HS-27A (cell line): ENCODE data around the gene TEX35.
A peak's percentile ranks its signal among the peaks of the same experiment; 100 is the strongest.
"Not testable (repeated sequence)": the region's sequence is repeated elsewhere in the genome, so short reads cannot be mapped to it uniquely, and the experiment has no call there.

Source experiments
- DNase-seq: peaks from one replicate; pipeline ENCODE4 v3.0.0-alpha.2; 2012; ENCODE audit warnings: low read depth, missing footprints

Gene TEX35

GRCh38 chr1:178541829-178542553 is 29.1 kb downstream of the TEX35 start:
- no peak for DNase-seq

GRCh38 chr1:178542554-178543289 is 29.8 kb downstream of the TEX35 start:
- peak; percentile 69 for DNase-seq

GRCh38 chr1:178543290-178543607 is 30.3 kb downstream of the TEX35 start:
- DNase-seq: no peak

GRCh38 chr1:178544531-178544930 is 31.6 kb downstream of the TEX35 start:
- no peak for DNase-seq

- no peak for DNase-seq
Measured at GRCh38 chr1:178548108-178548507, 35.2 kb downstream of the TEX35 start.

- no peak for DNase-seq
Measured at GRCh38 chr1:178551307-178551706, 38.4 kb downstream of the TEX35 start.

GRCh38 chr1:178551940-178552339 is 39.0 kb downstream of the TEX35 start:
- no peak for DNase-seq

- DNase-seq: no peak
Measured at GRCh38 chr1:178552856-178553255, 39.9 kb downstream of the TEX35 start.

- DNase-seq: not testable (repeated sequence)
Measured at GRCh38 chr1:178554351-178554750, 41.4 kb downstream of the TEX35 start.

GRCh38 chr1:178555613-178556012 is 42.7 kb downstream of the TEX35 start:
- DNase-seq: not testable (repeated sequence)

GRCh38 chr1:178558816-178559215 is 45.9 kb downstream of the TEX35 start:
- not testable (repeated sequence) for DNase-seq

GRCh38 chr1:178560871-178561376 is 48.0 kb downstream of the TEX35 start:
- DNase-seq: no peak

GRCh38 chr1:178563099-178563820 is 50.4 kb downstream of the TEX35 start:
- DNase-seq: no peak

- no peak for DNase-seq
Measured at GRCh38 chr1:178564086-178564782, 51.3 kb downstream of the TEX35 start.

- no peak for DNase-seq
Measured at GRCh38 chr1:178564783-178565180, 51.9 kb downstream of the TEX35 start.

GRCh38 chr1:178565586-178565985 is 52.7 kb downstream of the TEX35 start:
- DNase-seq: no peak

- DNase-seq: no peak
Measured at GRCh38 chr1:178566187-178566586, 53.3 kb downstream of the TEX35 start.

GRCh38 chr1:178571807-178572206 is 58.9 kb downstream of the TEX35 start:
- DNase-seq: no peak
